GM21529 (cell line): ENCODE data around the gene RASGRP3.

Experiments
- ATAC-seq: cut with Tn5 transposase; IDR thresholded peaks from one replicate; pipeline ENCODE4 v1.9.1; 2021; ENCODE audit not compliant: unreplicated experiment

The RASGRP3 gene

DNA sequence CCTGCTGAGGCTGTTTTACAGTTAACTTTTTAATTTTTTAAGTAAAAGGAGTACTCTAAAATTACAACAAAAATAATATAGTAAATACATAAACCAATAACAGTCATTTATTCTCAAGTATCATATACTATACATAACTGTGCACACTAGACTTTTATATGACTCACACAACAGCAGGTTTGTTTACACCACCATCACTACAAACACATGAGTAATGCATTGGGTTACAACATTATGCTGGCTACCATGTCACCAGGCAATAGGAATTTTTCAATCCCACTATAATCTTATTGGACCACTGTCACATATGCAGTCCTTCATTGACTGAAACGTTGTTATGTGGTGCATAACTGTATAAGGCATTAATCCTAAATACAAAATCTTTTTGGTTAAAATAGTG lies 42.5 kb downstream of the RASGRP3 start:
- no peak for ATAC-seq

DNA sequence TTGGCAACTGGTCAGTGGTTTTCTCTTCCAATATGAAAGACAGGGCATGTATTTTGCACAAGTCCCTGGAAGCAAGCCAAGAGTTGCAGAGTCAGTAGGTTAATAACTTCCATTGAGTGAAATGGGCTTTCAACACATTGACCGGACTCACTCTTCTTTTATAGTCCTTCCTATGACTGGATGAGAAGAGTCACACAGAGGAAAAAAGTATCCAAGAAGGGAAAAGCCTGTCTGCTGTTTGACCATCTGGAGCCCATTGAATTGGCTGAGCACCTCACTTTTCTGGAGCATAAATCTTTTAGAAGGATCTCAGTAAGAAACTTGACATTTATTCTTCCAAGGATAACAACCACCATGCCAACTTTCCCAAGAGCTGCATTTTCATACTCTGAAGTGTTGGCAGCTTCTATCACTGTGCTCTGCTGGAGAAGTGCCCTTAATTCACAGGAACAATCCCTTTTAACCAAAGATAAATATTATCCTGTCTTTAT lies 45.4 kb downstream of the RASGRP3 start:
- ATAC-seq = no peak

DNA sequence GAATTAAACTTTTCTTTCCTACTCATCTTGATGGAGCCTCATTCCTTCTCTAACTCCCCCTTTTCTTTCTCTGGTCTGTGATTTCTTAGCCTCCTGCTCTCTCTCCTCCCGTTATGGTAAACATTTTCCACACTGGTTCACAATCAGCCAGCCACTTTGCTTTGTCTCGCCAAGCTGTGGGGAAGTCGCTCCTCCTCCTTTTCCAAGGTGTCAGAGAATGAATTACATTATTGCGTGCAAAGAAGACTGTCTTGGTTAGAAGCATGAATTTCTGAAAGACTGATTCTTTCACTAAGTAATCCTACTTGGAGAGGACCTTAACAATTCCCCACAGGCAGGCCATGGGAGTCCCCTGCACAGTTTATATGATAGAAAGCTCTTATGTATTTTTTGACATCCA lies 46.1 kb downstream of the RASGRP3 start:
- ATAC-seq = no peak

DNA sequence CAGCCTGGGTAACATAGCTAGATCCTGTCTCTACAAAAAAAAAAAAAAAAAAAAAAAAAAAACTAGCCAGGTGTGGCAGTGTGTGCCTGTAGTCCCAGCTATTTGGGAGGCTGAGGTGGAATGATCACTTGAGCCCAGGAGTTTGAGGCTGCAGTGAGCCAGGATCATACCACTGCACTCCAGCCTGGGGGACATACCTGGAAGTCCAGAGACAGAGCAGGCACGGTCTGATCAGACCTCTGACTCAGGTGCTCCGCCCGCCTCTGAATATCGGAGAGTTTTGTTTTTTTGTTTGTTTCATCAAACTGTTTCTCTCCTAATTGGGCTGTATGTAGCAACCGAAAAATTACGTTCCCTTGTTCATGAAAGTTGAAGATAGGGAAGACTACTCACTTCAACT lies 49.2 kb downstream of the RASGRP3 start:
- no peak for ATAC-seq

DNA sequence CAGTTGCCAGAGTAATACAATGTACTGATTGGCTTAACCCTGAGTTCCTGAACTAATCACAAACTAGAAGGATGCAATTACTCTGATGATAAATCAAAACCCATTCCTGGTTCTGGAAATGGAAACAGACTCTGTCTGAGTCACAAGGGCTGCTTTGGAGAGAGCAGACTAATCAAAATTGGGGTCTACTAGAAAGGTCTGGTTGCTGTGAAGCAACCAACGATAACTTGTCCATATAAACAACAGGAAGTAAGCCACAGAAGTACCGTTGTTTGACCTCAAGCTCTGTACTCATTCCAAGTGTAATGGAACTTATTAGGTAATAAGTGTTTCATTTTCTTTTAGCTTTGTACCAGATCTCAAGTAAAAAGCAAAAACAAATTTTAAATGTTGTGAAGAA lies 49.7 kb downstream of the RASGRP3 start:
- ATAC-seq = no peak

DNA sequence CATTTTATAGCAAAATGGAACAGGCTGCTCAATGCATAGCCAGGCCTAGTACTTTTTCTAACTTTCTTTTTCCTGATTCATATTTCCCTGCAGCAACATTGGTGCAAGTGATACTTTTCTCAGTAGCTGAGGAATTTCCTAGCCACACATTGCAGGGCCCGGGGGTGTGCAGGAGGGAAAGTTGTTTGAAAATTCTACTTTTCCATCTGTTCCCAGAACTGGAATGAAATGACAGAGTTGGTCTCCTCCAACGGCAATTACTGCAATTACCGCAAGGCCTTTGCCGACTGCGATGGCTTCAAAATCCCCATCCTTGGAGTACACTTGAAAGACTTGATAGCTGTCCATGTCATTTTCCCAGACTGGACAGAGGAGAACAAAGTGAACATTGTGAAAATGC lies 50.5 kb downstream of the RASGRP3 start:
- no peak for ATAC-seq

DNA sequence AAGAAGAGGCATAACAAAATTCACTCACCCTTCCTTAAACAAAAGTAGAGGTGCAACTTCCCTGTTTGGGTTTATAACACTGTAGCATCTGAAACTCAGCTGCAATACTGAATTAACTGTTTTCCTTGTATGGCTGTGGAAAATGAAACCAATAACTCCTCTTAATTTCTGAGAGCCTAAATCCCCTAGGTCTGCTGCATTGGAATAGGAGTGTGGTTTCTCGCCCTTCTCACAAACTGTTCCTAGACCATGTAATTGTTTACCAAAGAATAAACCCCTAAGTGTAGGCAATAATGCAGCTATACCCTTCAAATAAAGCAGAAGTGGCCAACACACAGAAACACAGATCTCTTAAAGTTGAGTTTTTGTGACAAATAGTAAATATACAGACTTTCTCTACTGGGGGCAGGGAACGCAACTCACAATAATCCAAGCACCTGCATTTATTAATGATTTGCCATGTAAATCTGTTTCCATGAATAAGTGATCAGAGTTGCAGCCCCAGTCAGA lies 52.0 kb downstream of the RASGRP3 start:
- no peak for ATAC-seq

DNA sequence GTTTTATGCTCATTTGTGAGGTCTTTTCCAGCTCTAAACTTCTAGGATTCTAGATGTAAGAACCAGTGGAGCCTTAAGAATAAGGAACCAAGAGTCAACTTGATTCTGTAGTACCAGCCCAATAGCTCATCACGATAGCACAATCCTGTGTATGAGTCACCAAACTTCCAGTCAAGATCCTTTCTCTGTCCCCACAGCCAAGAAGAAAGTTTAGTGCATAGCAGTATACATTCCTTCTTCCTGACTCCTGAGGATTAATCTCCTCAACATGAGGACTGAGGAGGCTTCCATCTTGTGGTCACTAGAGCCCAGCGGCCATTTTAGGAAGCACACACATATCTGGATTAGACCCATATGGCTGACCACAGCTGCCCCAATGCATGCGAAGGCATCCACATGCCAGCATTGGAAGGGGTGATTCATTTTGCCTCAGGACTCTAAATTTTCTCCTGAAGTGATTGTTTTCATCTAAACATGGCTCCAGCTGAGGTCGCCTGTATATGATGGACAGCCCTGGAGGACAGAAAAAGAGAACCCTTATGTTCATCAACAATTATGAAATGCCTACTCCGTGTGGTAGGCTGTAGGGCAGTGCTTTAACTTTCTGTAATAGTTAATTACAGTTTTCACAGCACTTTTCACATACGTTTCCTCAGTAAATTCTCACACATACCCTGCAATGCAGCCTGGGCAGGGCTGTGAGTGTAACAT lies 53.5 kb downstream of the RASGRP3 start:
- ATAC-seq = peak; percentile 26

DNA sequence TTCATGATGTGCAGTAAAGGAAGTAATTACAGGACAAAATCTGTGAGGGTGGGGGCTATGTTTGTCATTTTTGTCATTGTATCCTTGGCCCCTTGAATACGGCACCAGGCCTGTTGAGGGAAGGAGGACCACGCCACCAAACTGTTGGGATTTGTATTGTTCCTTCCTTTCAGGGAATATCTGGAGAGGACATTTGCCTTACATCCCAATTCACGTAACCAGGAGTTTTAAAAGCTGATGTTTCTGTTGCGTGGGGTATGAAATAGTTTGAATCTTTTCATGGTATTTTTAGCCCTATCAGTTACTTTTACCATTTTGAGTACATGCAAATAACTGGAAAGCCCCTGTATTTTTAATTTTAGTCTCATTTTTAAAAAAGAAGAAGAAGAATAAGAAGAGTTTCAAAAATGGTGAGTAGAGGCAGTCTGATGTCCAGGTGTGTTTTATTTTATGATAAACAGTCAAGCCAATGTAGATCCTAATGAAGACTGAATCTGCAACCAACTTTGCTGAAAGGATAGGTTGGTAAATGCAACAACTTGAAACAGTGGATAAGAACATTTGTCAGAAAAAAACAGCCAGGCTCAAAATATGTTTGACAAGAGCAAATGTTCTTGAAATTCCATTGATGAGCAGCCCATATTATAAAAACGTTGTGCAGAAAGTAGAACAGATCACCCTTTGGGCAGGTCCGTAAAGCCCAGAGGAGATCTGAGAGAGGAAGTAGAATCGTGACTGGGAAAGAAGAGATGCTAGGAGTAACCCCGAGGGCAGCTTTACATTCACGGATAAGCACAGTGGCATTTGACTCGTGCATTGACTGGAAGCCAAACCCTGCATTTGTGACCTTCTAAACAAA lies 54.5 kb downstream of the RASGRP3 start:
- peak; percentile 30 for ATAC-seq

DNA sequence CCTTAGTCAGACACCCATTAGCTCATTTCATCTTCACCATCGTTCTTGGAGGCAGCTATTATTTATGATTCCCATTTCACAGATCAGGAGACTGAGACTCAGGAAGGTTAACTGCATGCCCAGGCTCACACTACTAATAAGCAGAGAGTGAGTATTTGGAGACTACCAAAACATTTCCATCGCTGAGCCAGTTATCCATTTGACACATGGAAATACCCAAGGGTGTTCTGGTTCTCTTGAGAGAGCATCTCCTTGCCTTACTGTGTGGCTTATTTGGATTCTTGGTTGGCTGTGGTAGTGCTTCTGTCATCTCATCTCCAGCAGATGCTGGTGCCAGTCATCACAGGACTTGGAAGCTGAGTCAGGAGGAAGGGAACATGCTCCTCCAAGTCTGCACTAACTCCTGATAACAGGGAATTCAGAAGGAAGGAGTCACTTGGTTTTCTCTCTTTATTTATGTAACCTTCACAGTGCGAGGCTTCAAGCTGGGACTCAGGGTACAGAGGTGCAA lies 55.2 kb downstream of the RASGRP3 start:
- no peak for ATAC-seq

DNA sequence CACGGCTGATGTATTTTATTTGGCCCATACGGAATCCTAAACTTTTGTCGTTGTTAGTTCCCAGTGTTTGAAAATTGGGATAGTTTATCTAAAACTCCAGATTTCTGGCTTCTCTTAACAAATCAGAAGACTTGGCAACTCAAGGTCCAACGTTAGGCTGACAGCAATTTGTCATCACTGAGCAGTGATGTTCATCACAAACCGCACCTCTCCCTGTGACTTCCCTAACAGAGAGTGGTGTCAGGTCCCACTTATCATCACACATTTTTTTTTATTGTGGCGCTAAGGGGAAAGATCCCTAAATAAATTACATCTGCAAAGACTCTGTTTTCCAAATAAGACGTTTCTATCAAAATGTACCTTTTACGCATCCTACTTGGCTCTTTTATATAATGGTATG lies 55.7 kb downstream of the RASGRP3 start:
- no peak for ATAC-seq

DNA sequence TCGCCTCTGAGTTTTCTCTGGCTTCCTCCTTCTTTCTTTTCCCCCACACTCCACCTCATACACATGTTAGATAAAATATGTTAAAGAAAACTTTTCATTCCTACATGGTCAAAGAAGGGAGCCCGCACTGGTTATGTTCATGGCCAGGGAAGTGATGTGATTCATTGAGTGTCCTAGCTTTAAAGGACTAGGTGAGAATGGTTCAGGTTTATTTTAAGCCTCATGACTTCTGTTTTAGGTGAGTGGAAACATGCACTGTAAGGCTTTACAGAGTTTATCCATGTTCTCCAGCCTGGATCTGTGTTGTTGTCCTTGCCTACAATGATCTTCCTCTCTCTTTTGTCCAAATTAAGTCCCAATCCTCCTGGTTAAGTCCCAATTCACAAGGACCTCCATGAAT lies 56.5 kb downstream of the RASGRP3 start:
- no peak for ATAC-seq

DNA sequence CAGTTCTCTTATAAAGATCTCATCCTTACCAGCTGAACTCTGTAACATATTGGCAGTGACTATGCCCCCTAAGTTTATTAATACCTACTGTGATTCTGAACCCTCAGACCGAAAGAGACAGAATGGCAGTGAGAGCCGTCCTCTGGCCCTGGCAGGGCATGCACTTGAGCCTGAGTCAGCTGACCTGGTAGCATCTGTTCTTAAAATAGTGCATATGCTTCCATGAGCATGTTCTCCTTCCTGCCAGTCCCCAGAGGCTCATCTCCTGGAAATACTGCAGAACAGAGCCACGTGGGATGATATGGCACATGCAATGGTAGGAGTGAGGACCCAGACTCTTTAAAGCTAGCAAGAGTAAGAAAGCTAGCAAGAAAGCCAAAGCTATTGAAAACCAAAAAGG lies 59.0 kb downstream of the RASGRP3 start:
- no peak for ATAC-seq

DNA sequence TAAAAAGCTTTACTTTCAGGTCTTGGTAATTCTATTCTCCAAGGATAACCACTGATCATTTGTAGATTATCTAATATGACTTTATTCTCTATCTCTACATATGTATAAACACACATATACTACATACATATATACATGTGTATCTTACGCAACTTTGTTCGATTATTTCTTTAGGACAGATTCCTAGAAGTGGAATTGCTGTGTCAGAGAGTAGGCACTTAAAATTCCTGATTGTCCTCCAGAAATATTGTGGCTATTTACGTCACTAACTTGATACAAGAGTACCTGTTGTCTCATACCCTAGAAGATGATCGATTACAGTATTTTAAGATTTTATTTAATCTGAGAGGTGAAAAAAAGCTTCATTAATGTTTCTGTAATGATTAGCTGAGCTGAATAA lies 64.8 kb downstream of the RASGRP3 start:
- ATAC-seq = no peak

DNA sequence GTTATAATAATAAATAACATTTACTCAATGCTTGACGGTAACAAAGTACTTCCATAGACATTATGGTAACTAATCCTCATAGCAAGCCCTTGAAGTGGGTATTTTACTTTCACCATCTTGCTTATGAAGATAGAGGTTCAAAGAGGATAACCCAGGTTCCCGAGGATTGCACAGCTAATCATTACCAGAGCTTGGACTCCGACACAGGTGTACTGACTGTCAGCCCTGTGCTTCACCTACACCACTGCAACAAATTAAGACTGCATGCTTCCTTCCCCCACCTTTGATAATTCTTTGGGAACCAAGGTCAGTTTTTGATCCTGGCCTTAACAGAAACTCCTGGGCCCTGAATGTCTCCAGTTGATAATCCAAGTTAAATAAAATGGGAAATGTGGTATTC lies 73.8 kb downstream of the RASGRP3 start:
- no peak for ATAC-seq

DNA sequence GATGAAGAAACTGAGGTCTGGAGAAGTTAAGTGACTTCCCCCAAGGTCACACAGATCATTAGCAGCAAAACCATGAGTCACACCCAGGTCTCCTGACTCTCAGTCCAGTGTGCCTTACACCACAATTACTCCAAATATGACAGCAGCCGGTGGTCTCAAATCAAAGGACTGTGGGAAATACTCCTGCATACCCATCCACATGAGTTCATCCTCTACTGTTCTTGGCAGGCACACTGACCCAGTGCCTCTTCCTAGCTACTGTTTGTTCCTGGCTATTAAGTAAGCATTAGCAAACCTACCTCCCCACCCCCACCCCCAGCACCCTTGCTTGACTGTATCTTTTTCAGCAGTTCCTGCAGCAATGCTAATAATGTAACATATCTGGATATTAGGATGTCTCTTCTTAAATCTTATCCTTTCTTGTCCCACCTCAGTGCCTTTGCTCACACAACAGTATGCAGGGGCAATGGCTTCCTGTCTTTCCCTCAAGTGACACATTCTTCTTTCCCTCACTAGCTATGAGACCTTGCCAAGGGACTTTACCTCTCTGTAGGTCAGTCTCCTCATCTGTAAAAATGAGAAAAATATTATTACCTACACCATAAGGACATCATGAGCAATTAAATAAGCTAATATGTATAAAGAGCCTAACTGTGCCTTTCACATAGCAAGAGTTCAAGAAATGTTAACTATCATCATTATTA lies 76.5 kb downstream of the RASGRP3 start:
- no peak for ATAC-seq

DNA sequence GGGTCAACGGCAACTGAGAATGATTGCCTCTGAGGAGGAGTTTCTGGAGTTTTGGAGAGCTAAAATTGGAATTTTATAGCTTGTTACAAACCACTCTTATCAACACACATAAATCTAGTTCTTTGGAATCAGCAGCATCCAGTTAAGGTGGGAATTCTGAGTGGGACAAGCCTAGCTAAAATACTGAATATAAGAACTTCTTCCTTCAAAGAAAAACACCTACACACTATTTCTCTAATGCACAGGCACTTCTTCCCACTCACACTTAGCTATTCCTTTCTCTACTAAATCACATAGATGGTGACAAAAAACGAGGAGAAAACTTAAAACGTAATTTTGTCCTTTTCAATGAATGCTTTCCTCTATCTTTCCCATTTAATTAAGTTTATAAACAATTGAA lies 79.2 kb downstream of the RASGRP3 start:
- no peak for ATAC-seq

DNA sequence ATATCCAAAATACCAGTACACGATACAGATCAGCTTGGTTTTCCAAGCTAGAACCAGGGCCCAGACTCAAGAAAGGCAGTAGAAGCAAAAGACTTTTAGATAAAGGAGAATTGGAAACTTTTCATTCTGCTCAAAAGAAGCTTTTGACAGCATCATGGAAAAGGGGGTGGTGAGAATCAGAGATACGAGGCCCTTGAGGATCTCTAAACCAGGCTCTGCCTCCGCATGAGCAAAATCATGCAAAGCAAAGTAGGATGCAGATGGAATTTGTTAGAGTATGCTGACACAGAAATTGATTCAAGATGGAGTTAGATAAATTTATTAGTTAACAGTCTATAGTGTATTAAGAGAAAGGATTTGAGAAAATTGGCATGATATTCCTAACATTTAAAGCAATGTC lies 82.9 kb downstream of the RASGRP3 start:
- ATAC-seq = no peak

DNA sequence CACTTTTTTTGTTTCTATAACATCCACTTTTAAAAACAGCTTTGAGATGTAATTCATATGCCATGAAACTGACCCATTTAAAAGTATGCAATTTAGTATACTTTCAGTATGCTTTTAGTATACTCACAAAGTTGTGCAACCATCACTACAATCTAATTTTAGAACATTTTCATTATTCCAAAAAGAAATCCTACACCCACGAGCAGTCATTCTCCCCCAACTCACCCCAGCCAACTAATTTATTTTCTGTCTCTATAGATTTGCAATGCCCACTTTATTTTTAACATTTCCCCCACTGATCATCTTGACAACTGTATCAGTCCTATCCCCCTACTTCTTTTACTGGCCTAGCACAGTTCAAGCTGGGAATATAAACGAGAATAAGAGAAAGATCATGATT lies 83.6 kb downstream of the RASGRP3 start:
- ATAC-seq = no peak

DNA sequence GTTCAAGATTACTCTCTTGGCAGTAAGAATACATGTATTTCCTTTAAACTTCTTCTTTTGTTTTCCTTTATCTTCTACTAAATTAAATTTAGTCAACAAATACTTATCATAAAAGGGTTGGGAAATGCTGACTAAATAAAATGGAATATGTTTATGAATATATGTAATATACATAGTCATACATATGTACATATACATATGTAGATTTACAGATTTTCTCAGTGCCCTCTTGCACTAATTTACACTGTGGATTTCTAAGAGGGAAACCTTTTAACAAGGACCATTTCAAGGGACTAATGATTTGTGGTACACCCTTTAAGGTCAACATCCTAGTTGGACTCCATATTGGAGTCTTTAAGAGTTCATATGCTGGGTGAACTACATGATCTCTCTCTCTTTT lies 85.4 kb downstream of the RASGRP3 start:
- no peak for ATAC-seq

DNA sequence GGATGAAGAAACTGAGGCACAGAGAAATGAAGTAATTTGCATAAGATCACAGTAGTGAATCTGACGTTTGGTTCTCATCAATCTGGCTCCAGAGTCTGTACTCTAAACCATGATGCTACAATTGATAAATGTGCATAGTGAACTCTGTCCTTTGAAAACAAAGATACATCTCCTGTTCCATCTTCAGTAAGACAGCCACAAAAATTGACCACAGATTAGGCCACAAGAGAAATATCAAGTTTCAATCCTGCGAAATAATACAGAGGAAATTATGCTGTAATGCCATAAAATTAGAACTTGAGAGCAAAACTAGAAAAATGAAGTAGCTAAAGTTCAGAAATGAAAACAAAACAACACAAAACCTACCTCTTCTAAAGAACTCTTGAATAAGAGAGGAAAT lies 94.2 kb downstream of the RASGRP3 start:
- ATAC-seq = no peak
